GM21528 (cell line): ENCODE results near the gene CDH22.

Experiments used
- ATAC-seq: cut with Tn5 transposase; IDR thresholded peaks from one replicate; pipeline ENCODE4 v1.9.1; 2021; ENCODE audit warnings: mild to moderate bottlenecking, moderate library complexity; ENCODE audit not compliant: unreplicated experiment, low FRiP score

The CDH22 gene

DNA sequence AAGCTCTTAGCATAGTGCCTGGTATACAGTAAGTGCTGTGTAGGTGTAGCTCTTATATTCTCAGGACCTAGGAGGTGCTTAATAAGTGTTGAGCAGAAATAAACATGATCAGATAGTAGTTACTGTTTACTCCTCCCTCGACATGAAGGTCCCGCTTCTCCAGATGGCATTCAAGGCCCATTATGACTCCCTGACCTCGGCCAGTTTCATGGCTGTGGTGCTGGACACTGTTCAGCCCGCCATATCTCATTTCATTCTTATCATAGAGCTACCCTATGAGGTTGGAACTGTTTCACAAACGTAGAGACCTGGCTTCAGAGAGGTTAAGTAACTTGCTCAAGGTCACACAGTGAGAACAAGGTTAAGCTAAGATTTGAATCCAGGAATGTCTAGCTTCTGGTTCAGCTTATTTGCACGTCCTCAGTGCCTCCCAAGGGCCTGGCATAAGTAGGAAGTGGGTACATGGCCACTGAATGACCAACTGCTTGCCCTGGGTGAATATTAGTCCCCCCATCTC lies 151.2 kb downstream of the CDH22 start:
- ATAC-seq: no peak

DNA sequence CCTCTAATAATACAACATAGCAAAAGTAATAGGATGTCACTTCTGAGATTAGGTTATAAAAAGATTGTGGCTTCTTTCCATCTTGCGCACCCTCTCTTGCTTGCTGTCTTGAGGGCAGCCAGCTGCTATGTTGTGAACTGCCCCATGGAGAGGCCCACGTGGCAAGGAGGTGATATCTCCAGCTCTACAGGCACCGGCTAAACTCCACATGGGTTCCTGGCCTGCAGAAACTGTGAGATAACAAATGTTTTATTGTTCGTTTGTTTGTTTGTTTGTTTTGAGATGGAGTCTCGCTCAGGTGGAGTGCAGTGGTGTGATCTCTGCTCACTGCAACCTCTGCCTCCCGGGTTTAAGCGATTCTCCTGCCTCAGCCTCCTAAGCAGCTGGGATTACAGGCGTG lies 152.2 kb downstream of the CDH22 start:
- ATAC-seq: no peak

DNA sequence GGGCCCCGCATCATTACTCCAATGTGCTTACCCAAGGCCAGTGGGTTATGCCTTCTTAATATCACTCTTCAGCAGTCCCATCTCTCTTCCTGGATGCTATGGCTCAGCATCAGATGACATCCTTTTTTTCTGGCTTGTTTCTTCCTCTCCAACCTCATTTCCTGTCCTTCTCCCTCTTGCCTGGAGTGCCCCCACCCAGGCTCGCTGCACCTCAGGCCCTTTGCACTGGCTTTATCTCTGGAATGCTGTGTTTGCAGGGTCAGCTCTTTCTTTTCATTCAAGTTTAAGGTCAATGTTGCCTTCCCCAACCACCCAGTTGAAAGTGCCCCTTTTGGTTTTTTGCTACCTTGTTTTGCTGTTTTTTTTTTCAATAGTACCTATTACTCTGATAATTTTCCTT lies 153.5 kb downstream of the CDH22 start:
- no peak for ATAC-seq

DNA sequence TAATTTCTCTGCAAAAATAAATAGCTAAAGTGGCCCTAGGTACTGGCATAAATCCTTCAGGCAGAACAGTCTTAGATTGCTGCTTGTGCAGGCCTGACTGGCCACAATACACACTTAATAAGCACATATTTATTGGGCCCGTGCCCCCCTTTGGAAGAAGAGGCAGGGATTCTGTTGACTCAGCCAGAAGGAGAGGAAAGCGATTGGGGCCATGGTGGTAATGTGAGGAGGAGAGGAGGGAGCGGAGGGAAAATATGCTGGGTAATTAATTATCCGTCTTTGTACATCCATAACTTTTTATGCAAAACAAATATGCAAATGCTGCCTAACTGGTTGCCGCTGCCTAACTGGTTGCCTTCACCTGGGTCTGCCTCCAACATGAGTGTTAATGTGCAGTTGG lies 154.0 kb downstream of the CDH22 start:
- no peak for ATAC-seq

DNA sequence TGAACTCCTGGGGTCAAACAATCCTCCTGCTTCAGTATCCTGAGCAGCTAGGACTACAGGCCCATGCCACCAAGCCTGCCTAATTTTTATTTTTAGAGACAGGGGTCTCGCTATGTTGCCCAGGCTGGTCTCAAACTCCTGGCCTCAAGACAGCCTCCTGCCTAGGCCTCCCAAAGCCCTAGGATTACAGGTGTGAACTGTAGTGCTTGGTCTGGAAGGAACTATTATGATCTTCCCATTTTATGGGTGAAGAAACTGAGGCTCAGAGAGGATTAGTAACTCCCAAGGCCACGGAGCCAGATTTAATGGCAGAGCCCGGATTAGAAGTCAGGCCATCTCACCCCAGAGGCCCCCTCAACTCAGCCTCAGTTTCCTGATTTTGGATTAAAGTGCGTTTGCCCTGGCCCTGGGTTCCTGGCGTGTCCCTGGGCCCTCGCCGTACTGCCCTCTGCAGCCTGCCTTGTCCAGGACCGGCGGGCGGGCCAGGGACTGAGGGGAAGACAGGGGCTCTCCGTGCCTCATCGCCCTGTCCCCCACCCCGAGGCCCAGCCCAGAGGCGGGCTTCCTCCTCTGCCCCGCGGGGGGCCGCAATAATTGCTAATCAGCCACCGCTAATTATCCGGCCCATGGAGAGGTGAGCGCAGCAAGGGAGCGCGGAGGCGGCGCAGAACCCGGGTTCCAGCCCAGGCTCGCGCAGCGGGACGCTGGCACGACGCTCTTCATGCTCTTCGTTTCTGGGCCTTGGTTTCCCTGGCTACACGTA lies 155.3 kb downstream of the CDH22 start:
- ATAC-seq: no peak

DNA sequence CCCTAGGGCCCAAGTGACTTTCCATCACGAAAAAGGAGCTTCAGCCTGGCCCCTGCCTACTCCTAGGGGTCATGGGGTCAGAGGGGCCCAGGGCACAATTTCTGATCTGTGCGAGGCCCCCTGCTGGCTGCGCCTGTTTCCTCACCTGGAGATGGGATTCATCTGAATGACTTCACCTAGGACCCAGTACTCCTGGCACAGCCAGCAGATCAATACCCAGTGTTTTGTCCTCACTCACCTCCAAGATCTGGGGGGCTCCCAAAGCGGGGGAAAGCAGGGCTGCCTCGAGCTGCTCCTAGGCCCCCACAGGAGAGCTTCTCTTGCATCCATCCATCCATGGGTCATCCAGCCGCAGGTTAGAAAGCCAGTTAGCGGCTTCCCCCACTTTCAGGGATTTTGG lies 156.4 kb downstream of the CDH22 start:
- ATAC-seq: no peak

DNA sequence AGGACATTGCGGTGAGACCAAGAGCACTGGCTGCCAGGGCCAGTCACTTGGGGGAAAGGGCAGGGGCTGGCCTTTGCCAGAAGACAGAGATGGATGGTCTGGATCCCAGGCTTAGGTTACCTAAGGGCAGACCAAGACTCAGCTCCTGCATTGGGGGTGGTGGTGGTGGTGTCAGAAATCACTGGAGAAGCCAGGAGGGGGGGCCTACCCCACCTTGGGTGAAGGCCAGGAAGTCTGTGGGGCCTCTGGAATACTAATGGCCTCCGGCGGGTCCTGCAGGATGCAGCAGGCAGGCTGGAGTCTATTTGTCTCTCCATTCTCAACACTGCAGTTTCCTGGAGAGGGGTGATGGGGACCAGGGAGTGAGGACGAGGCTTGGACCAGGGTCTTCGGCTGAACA lies 157.4 kb downstream of the CDH22 start:
- no peak for ATAC-seq

DNA sequence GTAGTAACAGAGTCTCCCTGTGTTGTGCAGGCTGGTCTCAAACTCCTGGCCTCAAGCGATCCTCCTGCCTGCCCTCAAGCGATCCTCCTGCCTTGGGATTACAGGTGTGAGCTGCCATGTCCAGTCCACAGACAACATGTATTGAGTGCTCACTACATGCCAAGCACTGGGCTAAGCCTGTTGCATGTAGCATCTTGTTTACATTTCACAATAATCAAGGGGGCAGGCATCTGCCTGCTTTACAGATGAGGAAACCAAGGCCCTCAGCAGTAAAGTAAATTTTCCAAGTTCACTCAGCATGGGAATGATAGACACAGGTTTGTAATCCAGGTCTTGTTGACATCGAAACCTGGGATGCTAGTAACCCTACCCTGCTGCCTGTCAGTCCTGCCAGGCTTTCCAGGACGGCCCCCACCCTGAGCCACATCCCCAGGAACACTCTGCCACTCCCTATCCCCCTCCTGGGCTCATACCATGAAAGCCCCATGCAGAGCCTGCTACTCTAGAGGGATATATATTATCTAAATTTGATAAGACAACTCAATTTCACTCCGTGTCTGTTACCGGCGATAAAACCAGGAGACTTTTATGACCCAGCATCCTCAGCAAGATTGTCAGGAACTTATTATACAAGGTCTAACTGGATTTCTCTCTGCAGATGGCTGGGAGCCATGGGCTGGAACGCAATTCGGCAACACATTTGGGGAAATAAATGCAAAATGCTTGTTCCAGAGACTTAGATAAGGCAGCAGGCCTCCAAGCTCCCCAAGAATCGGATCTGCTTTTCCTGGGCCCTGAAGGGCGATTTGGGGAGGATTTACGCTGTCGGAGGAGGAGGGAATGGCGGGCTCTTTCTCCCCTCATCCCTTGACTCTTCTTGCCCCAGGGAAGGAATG lies 159.7 kb downstream of the CDH22 start:
- ATAC-seq: no peak

DNA sequence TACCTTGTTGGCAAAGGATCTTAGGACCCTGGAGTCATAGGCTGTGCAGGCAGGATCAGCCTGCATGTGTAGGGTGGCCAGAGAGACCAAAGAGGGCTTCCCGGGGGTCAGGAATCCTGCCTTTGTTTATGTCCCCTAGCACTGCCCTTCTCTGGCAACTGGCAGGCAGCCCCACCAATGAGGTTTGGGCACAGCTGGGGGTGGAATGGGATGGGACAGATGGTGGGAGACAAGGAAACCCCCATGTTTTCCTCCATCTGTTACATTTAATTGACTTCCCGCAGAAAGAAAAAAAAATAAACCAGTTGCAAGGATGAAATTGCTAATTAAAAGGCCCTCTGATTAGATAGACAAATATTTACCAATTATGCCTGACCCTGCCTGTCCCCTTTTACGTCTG lies 162.6 kb downstream of the CDH22 start:
- no peak for ATAC-seq

DNA sequence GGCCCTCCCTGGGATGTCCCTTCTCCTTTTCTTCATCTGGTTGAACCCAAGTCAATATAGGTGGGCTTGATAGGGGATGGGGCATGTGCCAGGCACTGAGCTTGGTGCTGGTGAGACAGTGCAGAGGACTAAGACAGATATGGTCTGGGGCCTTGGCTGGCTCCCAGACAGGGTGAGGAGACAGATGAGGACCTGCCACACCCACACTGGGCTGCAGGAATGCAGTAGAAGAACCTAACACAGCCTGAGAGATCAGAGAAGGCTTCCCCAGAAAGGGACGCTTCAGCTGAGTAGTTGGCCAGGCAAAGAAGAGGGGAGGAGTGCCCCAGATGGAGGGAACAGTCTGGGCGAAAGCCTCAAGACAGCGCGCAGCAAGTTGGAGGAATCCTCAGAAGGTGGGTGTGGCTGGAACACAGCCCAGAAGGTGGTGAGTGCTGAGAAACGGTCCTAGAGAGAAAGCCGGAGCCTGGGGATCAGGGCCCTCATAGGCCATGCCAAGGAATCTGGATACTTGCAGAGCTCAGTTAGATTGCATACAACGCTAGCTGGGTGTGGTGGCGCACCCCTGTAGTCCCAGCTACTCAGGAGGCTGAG lies 163.8 kb downstream of the CDH22 start:
- ATAC-seq: no peak

DNA sequence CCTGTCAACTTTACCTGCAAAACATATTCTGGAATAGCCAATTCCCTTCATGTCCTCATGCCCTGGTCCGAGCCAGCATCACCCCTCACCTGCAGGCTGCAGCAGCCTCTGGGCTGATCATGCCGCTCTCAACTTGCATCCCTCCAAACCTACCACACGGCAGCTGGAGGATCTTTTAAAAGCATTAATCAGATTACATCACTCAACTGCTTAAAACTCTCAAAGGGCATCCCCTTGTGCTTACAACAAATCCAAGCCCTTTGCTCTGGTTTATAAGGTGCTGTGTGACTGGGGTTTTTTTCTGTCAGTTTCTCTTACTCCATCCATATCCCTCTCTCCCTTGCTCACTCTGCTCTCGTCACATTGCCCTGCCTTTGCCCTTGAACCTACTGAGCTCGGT lies 166.2 kb downstream of the CDH22 start:
- ATAC-seq: no peak

DNA sequence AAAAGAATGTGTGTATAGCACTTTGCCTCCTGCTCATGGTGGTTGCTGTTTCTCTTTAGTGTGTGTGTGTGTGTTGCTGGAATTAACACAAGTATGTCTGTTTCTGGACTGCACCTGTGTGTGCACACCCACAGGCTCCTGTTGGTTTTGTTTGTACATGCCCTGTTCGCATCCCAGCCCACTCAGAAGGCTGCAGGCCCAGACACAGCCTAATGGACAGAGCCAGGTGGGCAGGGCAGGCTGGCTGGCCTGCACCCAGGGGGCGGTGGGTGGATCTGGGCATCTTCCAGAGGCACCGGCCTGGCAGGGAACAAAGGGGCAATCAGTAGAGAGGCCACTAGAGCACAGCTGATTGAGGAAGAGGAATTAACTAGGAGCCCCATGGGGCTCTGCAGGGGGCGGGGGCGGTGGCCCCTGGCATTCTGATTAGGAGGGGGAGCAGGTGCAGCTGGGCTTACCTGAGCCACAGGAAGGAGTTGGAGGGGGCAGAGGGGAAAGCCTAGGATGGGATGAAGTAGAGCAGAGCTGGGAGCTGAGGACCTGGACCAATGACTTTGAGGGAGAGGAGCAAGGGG lies 168.3 kb downstream of the CDH22 start:
- no peak for ATAC-seq

DNA sequence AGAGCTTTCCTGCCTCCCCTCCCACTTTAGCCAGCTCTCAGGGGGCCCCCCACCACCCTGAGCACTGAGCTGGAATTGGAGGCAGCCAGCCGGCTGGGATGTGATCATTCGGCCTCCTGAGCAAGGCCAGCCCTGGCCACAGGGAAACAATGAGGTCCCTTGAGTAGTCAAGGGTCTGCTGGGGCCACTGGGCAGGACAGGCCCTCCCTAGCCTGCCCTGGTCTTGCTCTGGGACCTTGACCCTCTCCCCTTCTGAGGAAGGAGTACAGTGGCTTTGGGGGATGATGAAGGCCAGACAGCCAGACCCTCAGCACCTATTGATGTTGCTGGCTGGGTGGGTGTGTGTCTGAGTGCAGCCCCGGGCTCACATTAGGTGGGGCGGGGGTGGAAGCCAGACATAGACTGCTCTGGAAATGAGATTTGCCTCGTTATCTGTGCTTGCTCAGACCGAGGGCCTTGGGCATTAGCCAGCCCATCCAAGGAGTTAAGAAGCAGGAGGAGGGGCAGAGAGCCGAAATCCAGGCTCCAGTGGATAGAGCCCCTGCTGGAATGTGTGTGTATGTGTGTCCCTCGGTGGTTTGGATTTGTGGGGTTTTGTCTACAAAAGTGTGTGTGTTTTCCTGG lies 168.9 kb downstream of the CDH22 start:
- ATAC-seq: no peak

DNA sequence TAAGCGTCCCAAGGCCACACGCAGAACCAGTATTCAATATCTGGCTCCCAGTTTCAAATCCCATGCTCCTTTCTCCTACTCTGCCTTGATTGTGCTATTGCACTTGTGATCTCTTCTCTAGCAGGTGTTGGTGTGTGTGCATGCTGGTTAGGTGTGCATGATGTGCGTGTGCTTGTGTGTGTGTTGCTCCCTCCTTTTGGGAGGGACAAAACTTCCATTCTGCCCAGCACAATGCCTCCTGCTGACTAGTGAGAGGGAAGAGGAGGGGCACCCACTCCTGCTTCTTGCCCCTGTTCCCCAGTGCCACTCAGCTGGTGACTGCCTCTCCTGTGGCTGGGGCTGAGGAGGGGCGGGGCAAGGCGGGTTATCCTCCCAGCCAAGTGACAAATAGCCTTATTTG lies 170.5 kb downstream of the CDH22 start:
- ATAC-seq: no peak

DNA sequence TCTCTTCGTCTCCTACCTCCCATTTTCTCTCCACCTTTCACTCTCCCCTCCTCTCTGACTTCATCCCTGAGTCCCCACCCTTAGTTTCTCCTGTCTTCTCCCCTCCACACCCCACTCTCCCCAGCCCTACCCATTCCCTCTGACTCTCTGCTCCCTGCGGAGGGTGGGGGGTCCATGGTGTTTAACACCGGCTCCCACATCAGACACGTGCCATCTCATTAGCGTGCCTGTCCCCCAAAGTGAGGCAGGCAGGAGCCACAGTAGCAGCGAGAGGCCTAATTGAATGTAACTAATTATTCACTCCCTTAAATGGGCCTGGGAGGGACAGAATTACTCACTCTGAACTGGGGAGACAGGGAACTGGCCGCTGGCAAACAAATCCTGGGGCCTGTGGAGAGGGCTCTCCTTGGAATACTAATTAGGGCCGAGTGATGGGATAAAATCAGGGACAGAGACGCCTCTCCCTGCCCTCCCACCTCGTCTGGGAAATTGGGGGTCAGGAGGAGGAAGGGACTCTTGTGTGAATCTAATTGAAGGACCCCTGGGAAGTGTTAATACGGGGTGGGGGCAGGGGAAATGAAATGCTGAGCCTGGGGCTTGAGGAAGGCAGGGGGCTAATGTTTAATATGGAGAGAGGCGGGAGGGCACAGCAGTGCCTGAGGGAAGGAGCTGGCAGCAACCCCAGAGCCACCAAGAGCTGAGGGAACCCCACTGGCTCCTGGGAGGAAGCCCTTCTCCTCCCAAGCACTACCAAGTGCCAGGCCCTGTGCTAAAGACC lies 172.3 kb downstream of the CDH22 start:
- no peak for ATAC-seq

DNA sequence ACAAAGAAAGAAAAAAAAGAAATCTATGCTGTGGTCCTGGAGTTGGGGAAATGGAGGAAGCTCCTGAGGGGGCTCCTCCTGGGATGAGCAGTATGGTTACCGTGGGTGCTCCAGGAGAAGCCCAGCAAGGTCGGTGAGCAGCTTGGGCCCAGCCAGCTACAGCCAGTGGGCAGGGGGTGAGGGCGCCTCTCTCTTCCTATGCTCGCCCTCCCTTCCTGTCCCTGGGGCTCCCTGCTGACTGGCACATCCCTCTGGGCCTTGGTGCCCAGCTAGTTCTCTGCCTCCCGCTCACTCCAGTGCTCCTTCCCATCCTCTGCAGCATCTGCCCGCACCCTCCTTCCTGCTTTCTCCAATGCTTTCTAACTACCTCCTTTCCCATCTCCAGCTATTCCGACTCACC lies 173.6 kb downstream of the CDH22 start:
- no peak for ATAC-seq

DNA sequence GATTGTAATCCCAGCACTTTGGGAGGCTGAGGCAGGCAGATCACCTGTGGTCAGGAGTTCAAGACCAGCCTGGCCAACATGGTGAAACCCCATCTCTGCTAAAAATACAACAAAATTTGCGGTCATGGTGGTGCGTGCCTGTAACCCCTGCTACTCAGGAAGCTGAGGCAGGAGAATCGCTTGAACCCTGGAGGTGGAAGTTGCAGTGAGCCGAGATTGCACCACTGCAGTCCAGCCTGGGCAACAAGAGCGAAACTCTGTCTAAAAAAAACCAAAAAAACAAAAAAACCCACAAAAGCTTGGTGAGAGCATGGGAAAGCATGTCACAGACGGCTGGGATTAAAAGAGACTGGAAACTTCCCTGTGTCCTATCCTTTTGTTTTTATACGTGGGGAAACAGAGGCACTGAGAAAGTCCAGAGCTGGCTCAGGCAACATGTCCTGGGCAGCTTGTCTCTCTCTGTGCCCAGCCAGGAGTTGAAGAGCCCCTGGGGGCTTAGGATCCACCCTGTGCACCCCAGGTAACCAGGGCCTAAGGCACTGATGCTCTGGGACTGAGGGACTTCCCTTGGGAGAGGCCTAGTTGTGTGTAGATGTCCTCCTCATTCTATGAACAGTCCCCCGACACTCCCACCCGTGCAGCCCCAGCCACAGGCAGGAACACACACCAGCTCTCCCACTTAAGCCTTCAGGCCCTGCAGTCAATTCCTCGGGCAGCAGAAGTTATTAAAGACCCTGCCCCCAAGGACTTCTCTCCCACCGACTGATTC lies 174.2 kb downstream of the CDH22 start:
- no peak for ATAC-seq

DNA sequence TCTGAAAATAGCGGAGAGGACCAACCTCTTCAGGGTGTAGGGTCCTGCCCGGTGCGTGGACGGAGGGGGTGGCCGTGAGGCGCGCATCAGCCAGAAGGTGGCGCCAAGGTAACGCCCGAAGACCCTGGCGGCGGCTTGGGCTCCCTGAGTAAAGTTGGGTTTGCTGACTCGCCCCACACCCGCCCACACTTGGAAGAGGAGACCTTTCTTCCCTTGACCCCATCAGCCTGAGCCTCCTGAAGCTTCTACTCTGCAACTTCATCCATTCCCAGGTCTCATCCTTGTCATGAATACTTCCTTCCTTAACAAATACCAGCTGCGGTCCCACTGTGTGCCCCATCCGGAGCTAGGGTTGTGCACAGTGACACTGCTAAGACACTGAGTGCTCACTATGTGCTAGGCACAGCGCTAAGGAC lies 175.6 kb downstream of the CDH22 start:
- no peak for ATAC-seq

DNA sequence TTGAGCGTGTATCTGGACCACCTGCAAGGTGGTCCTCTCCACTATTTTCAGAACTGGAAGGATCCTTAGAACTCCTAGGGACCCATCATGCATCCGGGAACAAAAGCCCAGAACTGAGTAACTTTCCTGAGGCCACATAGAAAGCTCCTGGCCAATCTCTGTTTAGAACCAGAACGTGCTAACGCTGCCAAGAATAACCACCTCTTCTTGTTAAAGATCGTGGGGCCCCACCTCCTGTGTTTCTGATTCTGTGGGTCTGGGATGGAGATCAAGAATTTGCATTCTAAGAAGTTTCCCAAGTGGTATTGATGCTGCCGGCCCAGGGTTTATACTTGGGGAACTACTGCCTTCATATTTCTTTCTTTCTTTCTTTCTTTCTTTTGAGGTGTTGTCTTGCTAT lies 176.9 kb downstream of the CDH22 start:
- no peak for ATAC-seq
